SK-N-SH (cell line): ENCODE measurements around the gene IGFALS. TPM values are rescaled to one million over a fixed set of nuclear protein-coding genes. Genes with fewer than 3 reads are reported as not detected.

Experiments
- CTCF ChIA-PET: fragments of 300-600, 350-600 bp; formaldehyde crosslinking; extraction: SDS; loops from one replicate; lab custom pipeline; 2021; lab: Yijun Ruan, JAX
- POLR2A ChIA-PET: fragments of 350-600 bp; sonication (Branson Sonifier 250); formaldehyde crosslinking; extraction: SDS; loops from one replicate; lab custom pipeline; 2020; ENCODE audit warnings: antibody characterized with exemption, inconsistent platforms; lab: Yijun Ruan, JAX
- DNase-seq: peaks from one replicate; pipeline ENCODE4 v3.0.0; 2012
- H2AFZ ChIP-seq: fragments of 200-600 bp; sonication (generic); 2 replicates; pipeline ENCODE4 v1.8.1; 2016; ENCODE audit warnings: antibody characterized with exemption, mild to moderate bottlenecking, low read depth
- H3F3A ChIP-seq: fragments of 200-600 bp; sonication (generic); replicated peaks from 2 replicates; pipeline ENCODE3; 2016; ENCODE audit warnings: antibody characterized with exemption, mild to moderate bottlenecking; ENCODE audit not compliant: insufficient read depth
- H3K27ac ChIP-seq, 2 experiments: fragments of 200-500 bp in 1 of 2; fragments of 200-600 bp in 1 of 2; sonication (Bioruptor generic) in 1 of 2; sonication (generic), shearing (Covaris generic) in 1 of 2; 2 replicates each; pipeline versions ENCODE4 v1.5.1 to v1.6.1; 2014 to 2016; ENCODE audit warnings: low read depth in 2 of 2, inconsistent platforms in 1 of 2, low read length in 1 of 2, mild to moderate bottlenecking in 1 of 2, mixed read lengths in 1 of 2
- H3K27me3 ChIP-seq: fragments of 200-600 bp; sonication (generic), shearing (Covaris generic); 2 replicates; pipeline ENCODE4 v1.6.1; 2016; ENCODE audit warnings: mixed run types; ENCODE audit not compliant: insufficient read depth
- H3K36me3 ChIP-seq, 2 experiments: fragments of 200-500 bp in 1 of 2; fragments of 200-600 bp in 1 of 2; sonication (Bioruptor generic) in 1 of 2; sonication (generic) in 1 of 2; replicated peaks in 1 of 2; 2 replicates each; pipeline versions ENCODE3 to v1.5.1; 2014 to 2016; ENCODE audit warnings: low read length in 1 of 2, mild to moderate bottlenecking in 1 of 2; ENCODE audit not compliant: insufficient read depth in 2 of 2, control insufficient read depth in 1 of 2
- H3K4me1 ChIP-seq, 2 experiments: fragments of 200-500 bp in 1 of 2; fragments of 200-600 bp in 1 of 2; sonication (Bioruptor generic) in 1 of 2; sonication (generic), shearing (Covaris generic) in 1 of 2; 2 replicates each; pipeline versions ENCODE4 v1.5.1 to v1.6.1; 2014 to 2016; ENCODE audit warnings: low read depth in 1 of 2, low read length in 1 of 2, mixed run types in 1 of 2; ENCODE audit not compliant: insufficient read depth in 2 of 2, control insufficient read depth in 1 of 2
- H3K4me2 ChIP-seq: fragments of 200-600 bp; sonication (generic), shearing (Covaris generic); 2 replicates; pipeline ENCODE4 v1.6.1; 2017; ENCODE audit warnings: mixed run types
- H3K4me3 ChIP-seq, 2 experiments: fragments of 200-500 bp in 1 of 2; fragments of 200-600 bp in 1 of 2; sonication (Bioruptor generic) in 1 of 2; sonication (generic), shearing (Covaris generic) in 1 of 2; 2 replicates each; pipeline versions ENCODE4 v1.5.1 to v1.8.1; 2014 to 2016; ENCODE audit warnings: low read depth in 2 of 2, inconsistent platforms in 1 of 2, low read length in 1 of 2, mild to moderate bottlenecking in 1 of 2, mixed read lengths in 1 of 2, moderate library complexity in 1 of 2
- H3K79me2 ChIP-seq: fragments of 200-600 bp; sonication (generic); 2 replicates; pipeline ENCODE4 v1.8.1; 2017; ENCODE audit warnings: mild to moderate bottlenecking; ENCODE audit not compliant: insufficient read depth
- H3K9ac ChIP-seq: fragments of 200-600 bp; sonication (generic); 2 replicates; pipeline ENCODE4 v1.6.1; 2017; ENCODE audit warnings: mixed run types
- H3K9me2 ChIP-seq: fragments of 200-600 bp; sonication (generic); 2 replicates; pipeline ENCODE4 v1.6.1; 2017; ENCODE audit warnings: mixed run types
- H3K9me3 ChIP-seq: fragments of 200-600 bp; sonication (generic); 2 replicates; pipeline ENCODE4 v1.6.1; 2017; ENCODE audit warnings: mixed run types, mild to moderate bottlenecking, moderate library complexity
- H4K20me1 ChIP-seq: fragments of 200-600 bp; sonication (generic); 2 replicates; pipeline ENCODE4 v1.6.1; 2017; ENCODE audit warnings: mild to moderate bottlenecking, mixed run types; ENCODE audit not compliant: insufficient read depth
- CTCF ChIP-seq: fragments of 200-600 bp; sonication (generic); IDR thresholded peaks from 2 replicates; pipeline ENCODE4 v1.6.1; 2017; ENCODE audit warnings: antibody characterized with exemption, mild to moderate bottlenecking, moderate library complexity
- ELF1 ChIP-seq: IDR thresholded peaks from 2 replicates; pipeline ENCODE4 v1.4.0; 2012
- EP300 ChIP-seq, 2 experiments: IDR thresholded peaks; 2 replicates each; pipeline versions ENCODE4 v1.4.0 to v1.6.1; 2012; ENCODE audit warnings: borderline replicate concordance in 1 of 2, low read depth in 1 of 2, low read length in 1 of 2
- FOSL2 ChIP-seq: IDR thresholded peaks from 2 replicates; pipeline ENCODE4 v1.4.0; 2012; ENCODE audit warnings: low read depth, mild to moderate bottlenecking, moderate library complexity, borderline replicate concordance
- FOXJ3 ChIP-seq: sonication (generic); formaldehyde crosslinking; IDR thresholded peaks from 2 replicates; pipeline ENCODE4 v1.5.1; 2020; ENCODE audit warnings: mild to moderate bottlenecking, missing genetic modification reagents
- FOXM1 ChIP-seq: IDR thresholded peaks from 2 replicates; pipeline ENCODE4 v1.4.0; 2012; ENCODE audit warnings: low read depth, mild to moderate bottlenecking
- GABPA ChIP-seq: IDR thresholded peaks from 2 replicates; pipeline ENCODE4 v1.4.0; 2012; ENCODE audit warnings: low read depth, mild to moderate bottlenecking
- IRF3 ChIP-seq: fragments of 150-350 bp; IDR thresholded peaks from 2 replicates; pipeline ENCODE4 v1.6.1; 2016; ENCODE audit warnings: mild to moderate bottlenecking, low read depth, low read length
- JUND ChIP-seq: IDR thresholded peaks from 2 replicates; pipeline ENCODE4 v1.4.0; 2012
- MEF2A ChIP-seq: IDR thresholded peaks from 2 replicates; pipeline ENCODE4 v1.4.0; 2012; ENCODE audit warnings: low read depth, borderline replicate concordance
- MXI1 ChIP-seq: IDR thresholded peaks from 2 replicates; pipeline ENCODE4 v1.6.1; 2012; ENCODE audit warnings: mild to moderate bottlenecking, low read depth, low read length, improper control_type of control experiment
- NFIC ChIP-seq: IDR thresholded peaks from 2 replicates; pipeline ENCODE4 v1.4.0; 2012; ENCODE audit warnings: borderline replicate concordance
- RAD21 ChIP-seq: IDR thresholded peaks from 2 replicates; pipeline ENCODE4 v1.6.1; 2012; ENCODE audit warnings: mild to moderate bottlenecking, low read length
- RFX5 ChIP-seq: IDR thresholded peaks from 2 replicates; pipeline ENCODE4 v1.6.1; 2012; ENCODE audit warnings: mild to moderate bottlenecking, improper control_type of control experiment, low read length
- SIN3A ChIP-seq: IDR thresholded peaks from 2 replicates; pipeline ENCODE4 v1.6.1; 2012; ENCODE audit warnings: low read depth, mild to moderate bottlenecking, low read length, moderate library complexity, borderline replicate concordance
- TAF1 ChIP-seq: IDR thresholded peaks from 2 replicates; pipeline ENCODE4 v1.6.1; 2012; ENCODE audit warnings: low read depth, mild to moderate bottlenecking, low read length, moderate library complexity, borderline replicate concordance
- TEAD4 ChIP-seq: IDR thresholded peaks from 2 replicates; pipeline ENCODE4 v1.4.0; 2012; ENCODE audit warnings: mild to moderate bottlenecking, borderline replicate concordance; ENCODE audit not compliant: insufficient read depth
- USF1 ChIP-seq: IDR thresholded peaks from 2 replicates; pipeline ENCODE4 v1.4.0; 2012; ENCODE audit warnings: low read depth, borderline replicate concordance
- YY1 ChIP-seq: IDR thresholded peaks from 2 replicates; pipeline ENCODE4 v1.4.0; 2012; ENCODE audit warnings: low read depth, mild to moderate bottlenecking
- ZBTB33 ChIP-seq: IDR thresholded peaks from 2 replicates; pipeline ENCODE4 v1.4.0; 2012; ENCODE audit warnings: low read depth, borderline replicate concordance
- WGBS: methylation state at CpG from one replicate; pipeline ENCODE4 v1.1.6; 2017; ENCODE audit warnings: low lambda C conversion rate; 5-methylcytosine and 5-hydroxymethylcytosine counted together
- polyA plus RNA-seq, 3 experiments: library from polyadenylated mRNA; depleted of rRNA; stranded (reverse); fragments of >200 nt; gene quantifications; 2 replicates each; pipeline ENCODE4 v1.2.3, GENCODE V29; 2012

The IGFALS gene
- polyA plus RNA-seq, 1 of the 3 experiments (the other 2 are of a cell fraction), result 0.02 TPM

- H3K4me1 ChIP-seq, result peaks cover 0 to 8% of the 10 kb centered on the region in 2 experiments; a peak in 1 of 4 replicates
- no peaks in the 10 kb centered on the region for H3K9me2 ChIP-seq
- no peaks in the 10 kb centered on the region for H3F3A ChIP-seq
- H4K20me1 ChIP-seq, result no peaks in the 10 kb centered on the region
- peaks cover 0 to 5% of the 10 kb centered on the region in 2 experiments for H3K36me3 ChIP-seq
- no peak overlapping the region for H3K4me2 ChIP-seq
- DNase-seq, result no peak
- POLR2A ChIA-PET, result no interaction called here
- peaks cover 30% of the 10 kb centered on the region; the same call in 1 of the 2 replicates for H3K79me2 ChIP-seq
- no peaks in the 10 kb centered on the region for H3K9me3 ChIP-seq
- H3K27ac ChIP-seq, result no peak overlapping the region
- no peaks in the 10 kb centered on the region for H3K27me3 ChIP-seq
- WGBS, result 97% methylated on average over 16 of the region's 24 CpGs
- no peak overlapping the region for H2AFZ ChIP-seq
- no peak overlapping the region for H3K9ac ChIP-seq
- H3K4me3 ChIP-seq, result no peak overlapping the region
- no peak for TF ChIP-seq NFIC
- no peak for TF ChIP-seq FOSL2
- no peak for TF ChIP-seq GABPA
- TF ChIP-seq EP300 (IDR thresholded peaks at IDR 0.05; ENCODE audit: borderline replicate concordance in 1 of 2, low read depth in 1 of 2, low read length in 1 of 2), result no peak
- TF ChIP-seq FOXM1, result no peak
- TF ChIP-seq ELF1, result no peak
- no peak for TF ChIP-seq TEAD4
- TF ChIP-seq JUND, result no peak
- no peak for TF ChIP-seq RAD21
- no peak for TF ChIP-seq RFX5
- TF ChIP-seq SIN3A, result no peak
- no peak for TF ChIP-seq TAF1
- TF ChIP-seq CTCF, result no peak
- no peak for TF ChIP-seq USF1
- no peak for TF ChIP-seq YY1
- no peak for TF ChIP-seq MXI1
- no peak for TF ChIP-seq FOXJ3
- TF ChIP-seq, all 33 proteins: peak for 0
- CTCF ChIA-PET, result no interaction called here
These were observed 28.5 kb upstream of the IGFALS start for GRCh38 chr16:1821861-1822611.

- no CpG with 5 or more reads among the region's 12 CpGs for WGBS
- H3K36me3 ChIP-seq, result peaks cover 0 to 15% of the 10 kb centered on the region in 2 experiments
- peaks cover 0 to 7% of the 10 kb centered on the region in 2 experiments; a peak in 1 of 4 replicates for H3K4me1 ChIP-seq
- no peak overlapping the region for H3K9ac ChIP-seq
- H3K4me2 ChIP-seq, result no peak overlapping the region
- H3F3A ChIP-seq, result no peaks in the 10 kb centered on the region
- H3K79me2 ChIP-seq, result peaks cover 29% of the 10 kb centered on the region; the same call in 1 of the 2 replicates
- no peaks in the 10 kb centered on the region for H3K9me3 ChIP-seq
- no peaks in the 10 kb centered on the region for H3K27me3 ChIP-seq
- H3K4me3 ChIP-seq, result no peak overlapping the region
- no peak for TF ChIP-seq ZBTB33
- no peak for TF ChIP-seq FOXM1
- no peak for TF ChIP-seq IRF3
- TF ChIP-seq RAD21, result no peak
- TF ChIP-seq MEF2A, result no peak
- TF ChIP-seq, all 33 proteins: peak for 0
- DNase-seq, result no peak
- H3K9me2 ChIP-seq, result no peaks in the 10 kb centered on the region
- H2AFZ ChIP-seq, result no peak overlapping the region
- no peaks in the 10 kb centered on the region for H4K20me1 ChIP-seq
- ChIA-PET CTCF (no interaction called here), POLR2A (no interaction called here)
- H3K27ac ChIP-seq, result no peak overlapping the region
These were observed 27.4 kb upstream of the IGFALS start for GRCh38 chr16:1820946-1821290.
